ENCODE data around the gene NDUFAF3. TPM values are rescaled to one million over a fixed set of nuclear protein-coding genes. Genes with fewer than 3 reads are reported as not detected.

The NDUFAF3 gene, protein sequence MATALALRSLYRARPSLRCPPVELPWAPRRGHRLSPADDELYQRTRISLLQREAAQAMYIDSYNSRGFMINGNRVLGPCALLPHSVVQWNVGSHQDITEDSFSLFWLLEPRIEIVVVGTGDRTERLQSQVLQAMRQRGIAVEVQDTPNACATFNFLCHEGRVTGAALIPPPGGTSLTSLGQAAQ
- total RNA-seq = 100 to 1,000 TPM; 113 to 115 TPM

DNA sequence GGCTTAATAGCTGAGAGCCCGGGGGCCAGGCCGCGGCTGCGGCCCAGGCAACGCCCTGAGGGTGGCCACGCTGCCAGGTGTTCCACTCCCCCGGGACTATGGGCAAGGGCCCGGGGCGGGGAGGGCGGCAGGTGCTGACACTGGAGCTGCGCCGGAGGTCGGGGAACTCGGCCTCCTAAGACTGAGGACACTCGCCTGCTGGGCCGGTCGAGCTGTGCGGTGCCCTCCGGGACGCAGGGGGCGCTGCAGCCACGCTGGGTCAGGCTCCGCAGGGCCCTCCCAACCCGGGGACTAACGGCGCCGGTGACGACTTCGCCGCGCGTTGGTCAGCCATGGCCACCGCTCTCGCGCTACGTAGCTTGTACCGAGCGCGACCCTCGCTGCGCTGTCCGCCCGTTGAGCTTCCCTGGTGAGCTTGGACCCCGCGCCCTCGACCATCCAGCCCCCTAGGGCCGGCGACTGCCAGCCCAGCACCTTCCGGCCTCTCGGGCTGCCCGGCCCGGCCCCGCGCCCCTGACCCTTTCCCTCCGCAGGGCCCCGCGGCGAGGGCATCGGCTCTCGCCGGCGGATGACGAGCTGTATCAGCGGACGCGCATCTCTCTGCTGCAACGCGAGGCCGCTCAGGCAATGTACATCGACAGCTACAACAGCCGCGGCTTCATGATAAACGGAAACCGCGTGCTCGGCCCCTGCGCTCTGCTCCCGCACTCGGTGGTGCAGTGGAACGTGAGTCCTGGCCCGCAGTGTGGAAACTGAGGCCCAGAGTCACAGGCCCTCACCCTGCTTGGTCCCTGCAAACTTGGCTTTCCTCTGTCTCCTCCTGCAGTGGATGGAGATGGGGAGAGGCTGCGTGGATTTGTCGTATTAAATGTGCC lies at the start of gene NDUFAF3:
NDUFAF3 (plus strand) TSS at position 309 of the 875 bp plus-strand sequence; CDS start at position 333, 24 bp downstream.
- peaks cover 60% of the 10 kb centered on the region for H3K4me1 Mint-ChIP-seq (ENCODE audit: low read depth)
- CTCF ChIA-PET = interaction anchor here (0.6 to 8.7 kb wide), 14 partner anchors 9 to 448 kb away, joined by 3 to 84 read pairs (median 6); partner anchors contain the start of genes DAG1, IP6K2, P4HTM and QRICH1
- peaks cover 42% of the 10 kb centered on the region for H3K36me3 Mint-ChIP-seq (ENCODE audit: low read depth)

GRCh38 chr3:48974076-48974864 lies 47.7 kb upstream of the NDUFAF3 start:
- Mint-ChIP-seq H3K4me3 (no peak overlapping the region), H3K36me3 (ENCODE audit: low read depth) (peaks cover 45% of the 10 kb centered on the region), H3K9me3 (no peaks in the 10 kb centered on the region), H3K27ac (no peak overlapping the region), H3K4me1 (ENCODE audit: low read depth) (no peaks in the 10 kb centered on the region), H3K27me3 (ENCODE audit: low read depth) (no peaks in the 10 kb centered on the region)
- no peak for DNase-seq
- CTCF ChIA-PET = interaction anchor here (0.6 kb wide), 2 partner anchors 214 to 746 kb away, joined by 3 to 6 read pairs; no protein-coding TSS in a partner anchor
- intact Hi-C loops (cut with micrococcal nuclease) = no loop called here

More for the DNA sequence above, at the start of gene NDUFAF3:
- no peaks in the 10 kb centered on the region for H3K27me3 Mint-ChIP-seq (ENCODE audit: low read depth)
- peak within 1 kb of the TSS; percentile 97 for H3K27ac Mint-ChIP-seq
- intact Hi-C loops (cut with micrococcal nuclease) = loop anchor here (1.0 to 10.0 kb wide), 11 partner anchors 7 to 765 kb away; partner anchors contain the start of genes APEH, CCDC71, GMPPB and GPX1
- H3K4me3 Mint-ChIP-seq = peak within 1 kb of the TSS; percentile 96
- no peaks in the 10 kb centered on the region for H3K9me3 Mint-ChIP-seq
- peak; percentile 95 for DNase-seq

DNA sequence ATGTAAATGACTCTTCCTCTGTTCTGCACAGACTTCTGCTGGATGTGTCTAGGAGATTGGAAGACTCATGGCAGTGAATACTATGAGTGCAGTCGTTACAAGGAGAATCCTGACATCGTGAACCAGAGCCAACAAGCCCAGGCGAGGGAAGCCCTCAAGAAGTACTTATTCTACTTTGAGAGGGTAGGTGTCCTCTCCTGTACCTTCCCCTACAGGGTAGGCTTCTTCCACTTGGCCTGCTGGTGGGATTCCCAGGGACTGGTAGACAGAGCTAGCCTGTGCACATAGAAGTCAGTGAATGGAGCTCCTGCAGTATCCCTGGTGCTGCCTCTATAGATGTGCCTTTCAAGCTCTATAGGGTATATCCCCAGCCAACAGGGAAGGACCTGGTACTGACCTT lies 42.5 kb upstream of the NDUFAF3 start:
- no peaks in the 10 kb centered on the region for H3K4me1 Mint-ChIP-seq (ENCODE audit: low read depth)
- CTCF ChIA-PET = interaction anchor here (0.5 kb wide), 1 partner anchor 473 kb away, joined by 4 read pairs; no protein-coding TSS in a partner anchor
- H3K27me3 Mint-ChIP-seq (ENCODE audit: low read depth) = no peaks in the 10 kb centered on the region
- no peaks in the 10 kb centered on the region for H3K9me3 Mint-ChIP-seq
- H3K27ac Mint-ChIP-seq = no peak overlapping the region
- H3K4me3 Mint-ChIP-seq = no peak overlapping the region
- intact Hi-C loops (cut with micrococcal nuclease) = no loop called here
- DNase-seq = no peak
- H3K36me3 Mint-ChIP-seq (ENCODE audit: low read depth) = peaks cover 35% of the 10 kb centered on the region

DNA sequence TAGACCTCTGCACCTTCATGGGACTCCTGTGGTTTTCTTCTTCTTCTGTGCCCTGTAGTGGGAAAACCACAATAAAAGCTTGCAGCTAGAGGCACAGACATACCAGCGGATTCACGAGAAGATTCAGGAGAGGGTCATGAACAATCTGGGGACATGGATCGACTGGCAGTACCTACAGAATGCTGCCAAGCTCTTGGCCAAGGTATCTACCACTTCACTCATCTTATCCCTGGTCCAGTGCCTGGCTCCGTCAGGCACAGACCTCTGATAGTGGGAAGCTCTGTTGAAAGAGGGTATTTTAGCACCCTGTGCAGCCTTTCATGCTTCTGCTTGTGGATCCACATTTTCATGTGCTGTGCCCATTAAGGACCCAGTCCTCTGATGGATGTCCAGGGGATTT lies 41.6 kb upstream of the NDUFAF3 start:
- no peaks in the 10 kb centered on the region for H3K9me3 Mint-ChIP-seq
- H3K36me3 Mint-ChIP-seq (ENCODE audit: low read depth) = peaks cover 32% of the 10 kb centered on the region

GRCh38 chr3:48982016-48982415 lies 39.9 kb upstream of the NDUFAF3 start:
- H3K4me1 Mint-ChIP-seq (ENCODE audit: low read depth) = peaks cover 2% of the 10 kb centered on the region
- no peaks in the 10 kb centered on the region for H3K27me3 Mint-ChIP-seq (ENCODE audit: low read depth)
- intact Hi-C loops (cut with micrococcal nuclease) = no loop called here
- H3K9me3 Mint-ChIP-seq = no peaks in the 10 kb centered on the region
- CTCF ChIA-PET = interaction anchor here (0.6 kb wide), 1 partner anchor 171 kb away, joined by 4 read pairs; no protein-coding TSS in a partner anchor
- peaks cover 23% of the 10 kb centered on the region for H3K36me3 Mint-ChIP-seq (ENCODE audit: low read depth)
- H3K27ac Mint-ChIP-seq = no peak overlapping the region
- no peak overlapping the region for H3K4me3 Mint-ChIP-seq
- no peak for DNase-seq

More for the DNA sequence above, 41.6 kb upstream of the NDUFAF3 start:
- Mint-ChIP-seq H3K4me3 (no peak overlapping the region), H3K4me1 (ENCODE audit: low read depth) (no peaks in the 10 kb centered on the region), H3K27me3 (ENCODE audit: low read depth) (no peaks in the 10 kb centered on the region), H3K27ac (no peak overlapping the region)
- CTCF ChIA-PET = no interaction called here
- no peak for DNase-seq
- intact Hi-C loops (cut with micrococcal nuclease) = no loop called here

DNA sequence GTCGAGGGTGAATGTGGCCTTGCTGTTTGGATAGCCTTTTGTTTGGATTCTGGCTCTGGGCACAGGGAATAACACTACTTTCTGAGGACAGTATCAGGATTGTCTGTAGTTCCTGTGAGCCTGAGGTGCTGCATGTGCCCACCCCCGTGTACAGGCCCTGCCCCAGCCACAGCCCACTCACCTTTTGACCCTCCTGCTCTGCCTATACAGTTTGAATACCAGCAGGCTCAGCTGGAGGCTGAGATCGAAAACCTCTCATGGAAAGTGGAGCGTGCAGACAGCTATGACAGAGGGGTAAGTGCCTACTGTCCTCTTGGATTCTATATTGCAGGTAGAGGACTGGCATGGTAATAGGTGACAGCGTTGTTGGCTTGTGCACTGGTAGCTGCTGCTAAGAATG lies 39.2 kb upstream of the NDUFAF3 start:
- Mint-ChIP-seq H3K9me3 (no peaks in the 10 kb centered on the region), H3K27me3 (ENCODE audit: low read depth) (no peaks in the 10 kb centered on the region), H3K4me1 (ENCODE audit: low read depth) (peaks cover 2% of the 10 kb centered on the region), H3K27ac (no peak overlapping the region), H3K4me3 (no peak overlapping the region), H3K36me3 (ENCODE audit: low read depth) (peaks cover 23% of the 10 kb centered on the region)
- no peak for DNase-seq
- intact Hi-C loops (cut with micrococcal nuclease) = no loop called here
- CTCF ChIA-PET = no interaction called here

DNA sequence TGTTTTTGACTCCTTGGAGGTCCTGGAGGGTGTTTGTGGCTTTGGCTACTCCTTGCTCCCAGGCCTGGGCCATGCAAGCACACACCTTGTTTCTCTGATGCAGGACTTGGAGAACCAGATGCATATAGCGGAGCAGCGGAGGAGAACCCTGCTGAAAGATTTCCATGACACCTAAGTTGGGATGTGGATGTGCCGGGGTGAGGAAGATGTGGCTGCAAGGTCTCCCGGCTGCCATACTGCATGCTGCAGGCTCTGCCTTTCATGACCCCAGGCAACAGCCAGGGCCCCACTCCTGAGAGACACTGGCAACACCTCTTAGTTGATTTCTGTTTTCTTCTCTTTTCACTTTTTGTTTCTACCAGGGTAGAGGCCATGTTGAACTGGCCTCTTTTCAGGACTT lies 38.8 kb upstream of the NDUFAF3 start:
- Mint-ChIP-seq H3K36me3 (ENCODE audit: low read depth) (peaks cover 23% of the 10 kb centered on the region), H3K27me3 (ENCODE audit: low read depth) (no peaks in the 10 kb centered on the region), H3K4me1 (ENCODE audit: low read depth) (peaks cover 5% of the 10 kb centered on the region), H3K9me3 (no peaks in the 10 kb centered on the region), H3K27ac (peak overlapping the region; percentile 30), H3K4me3 (no peak overlapping the region)
- CTCF ChIA-PET = no interaction called here
- intact Hi-C loops (cut with micrococcal nuclease) = no loop called here
- DNase-seq = no peak

DNA sequence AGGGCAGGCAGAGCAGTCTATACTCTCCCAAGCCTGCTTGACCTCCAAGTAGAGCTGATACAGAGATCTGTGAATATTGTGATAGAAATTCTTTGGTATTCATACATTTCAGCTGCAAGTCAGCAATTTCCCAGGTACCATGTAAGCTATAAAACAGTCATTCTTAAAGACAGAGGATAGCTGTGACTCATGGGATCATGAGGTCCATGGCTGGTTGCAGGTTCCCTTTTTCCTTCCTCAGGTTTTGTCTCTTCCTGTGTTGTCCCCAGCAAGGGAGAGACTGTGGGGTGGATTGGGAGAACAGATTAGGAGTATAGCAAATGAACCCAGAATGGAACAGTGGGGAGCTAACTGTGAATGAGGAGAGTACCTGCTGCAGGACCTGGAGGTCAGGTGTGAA lies 37.3 kb upstream of the NDUFAF3 start:
- no peaks in the 10 kb centered on the region for H3K9me3 Mint-ChIP-seq
- CTCF ChIA-PET = interaction anchor here (0.6 to 1.9 kb wide), 2 partner anchors 38 to 52 kb away, joined by 3 to 6 read pairs; partner anchors contain the start of gene NDUFAF3
- H3K4me1 Mint-ChIP-seq (ENCODE audit: low read depth) = peaks cover 14% of the 10 kb centered on the region
- DNase-seq = no peak
- intact Hi-C loops (cut with micrococcal nuclease) = no loop called here
- peak overlapping the region; percentile 55 for H3K27ac Mint-ChIP-seq
- no peaks in the 10 kb centered on the region for H3K27me3 Mint-ChIP-seq (ENCODE audit: low read depth)
- H3K36me3 Mint-ChIP-seq (ENCODE audit: low read depth) = peaks cover 18% of the 10 kb centered on the region
- no peak overlapping the region for H3K4me3 Mint-ChIP-seq

- Mint-ChIP-seq H3K9me3 (no peaks in the 10 kb centered on the region), H3K4me1 (ENCODE audit: low read depth) (peaks cover 15% of the 10 kb centered on the region), H3K27ac (peak overlapping the region; percentile 1), H3K4me3 (no peak overlapping the region), H3K36me3 (ENCODE audit: low read depth) (peaks cover 17% of the 10 kb centered on the region), H3K27me3 (ENCODE audit: low read depth) (no peaks in the 10 kb centered on the region)
- no peak for DNase-seq
- CTCF ChIA-PET = interaction anchor here (0.7 to 3.0 kb wide), 5 partner anchors 21 to 254 kb away, joined by 3 to 18 read pairs (median 5); partner anchors contain the start of gene WDR6
- intact Hi-C loops (cut with micrococcal nuclease) = no loop called here
These were observed 36.0 kb upstream of the NDUFAF3 start for GRCh38 chr3:48985831-48986376.

- Mint-ChIP-seq H3K27ac (peak overlapping the region; percentile 93), H3K27me3 (ENCODE audit: low read depth) (no peaks in the 10 kb centered on the region), H3K4me1 (ENCODE audit: low read depth) (peaks cover 35% of the 10 kb centered on the region), H3K9me3 (no peaks in the 10 kb centered on the region), H3K36me3 (ENCODE audit: low read depth) (peaks cover 9% of the 10 kb centered on the region), H3K4me3 (peak overlapping the region; percentile 94)
- intact Hi-C loops (cut with micrococcal nuclease) = loop anchor here (1.0 to 2.0 kb wide), 4 partner anchors 18 to 288 kb away; partner anchors contain the start of genes ARIH2, C3orf62 and WDR6
- no peak for DNase-seq
- CTCF ChIA-PET = interaction anchor here (0.6 to 3.6 kb wide), 9 partner anchors 7 to 460 kb away, joined by 3 to 36 read pairs (median 4); partner anchors contain the start of genes NDUFAF3 and WDR6
These were observed 32.7 kb upstream of the NDUFAF3 start for GRCh38 chr3:48989126-48989795.

Data from activated naive CD4-positive, alpha-beta T cell treated with anti-CD3 and anti-CD28 coated beads for 36 hours (primary cell).